Spleen (tissue), 11 donors: ENCODE measurements around the gene ARMC9. TPM values are rescaled to one million over a fixed set of nuclear protein-coding genes. Genes with fewer than 3 reads are reported as not detected.

Experiments used
- DNase-seq: peaks from one replicate; pipeline ENCODE4 v3.0.0-alpha.2; 2020
- H3K27ac ChIP-seq, 8 donors: fragments of 200-600 bp; sonication (generic) in 7 of 8; 1 replicate in 4 of 8; 2 replicates in 4 of 8; pipeline versions ENCODE4 v1.5.0 to v1.8.0; 2016 to 2021; ENCODE audit warnings: inconsistent platforms in 4 of 8, mild to moderate bottlenecking in 4 of 8, moderate library complexity in 1 of 8
- H3K27me3 ChIP-seq, 7 donors: fragments of 200-600 bp; sonication (generic) in 6 of 7; replicated peaks in 1 of 7; 1 replicate in 4 of 7; 2 replicates in 3 of 7; pipeline versions ENCODE4 v1.5.0 to v1.8.0; 2016 to 2021; ENCODE audit warnings: inconsistent platforms in 3 of 7, mild to moderate bottlenecking in 1 of 7
- H3K36me3 ChIP-seq, 6 donors: fragments of 200-600 bp; sonication (generic) in 5 of 6; 1 replicate in 4 of 6; 2 replicates in 2 of 6; pipeline versions ENCODE4 v1.5.0 to v1.8.0; 2016 to 2021; ENCODE audit warnings: inconsistent platforms in 2 of 6
- H3K4me1 ChIP-seq, 6 donors: fragments of 200-600 bp; sonication (generic) in 5 of 6; 1 replicate in 3 of 6; 2 replicates in 3 of 6; pipeline versions ENCODE4 v1.5.0 to v1.8.0; 2016 to 2021; ENCODE audit warnings: inconsistent platforms in 3 of 6
- H3K4me3 ChIP-seq, 8 donors: fragments of 200-600 bp; sonication (generic) in 7 of 8; 1 replicate in 4 of 8; 2 replicates in 4 of 8; pipeline versions ENCODE4 v1.5.0 to v1.8.0; 2016 to 2021; ENCODE audit warnings: inconsistent platforms in 4 of 8, mild to moderate bottlenecking in 4 of 8, moderate library complexity in 2 of 8
- H3K9me3 ChIP-seq, 8 donors: fragments of 200-600 bp; sonication (generic) in 7 of 8; 1 replicate in 4 of 8; 2 replicates in 4 of 8; pipeline versions ENCODE4 v1.5.0 to v1.8.0; 2016 to 2021; ENCODE audit warnings: inconsistent platforms in 4 of 8
- POLR2A ChIP-seq, 3 donors: fragments of 450-650 bp; IDR thresholded peaks; one replicate each; pipeline ENCODE4 v1.5.1; 2017; ENCODE audit warnings: antibody characterized with exemption in 3 of 3, mild to moderate bottlenecking in 1 of 3
- POLR2AphosphoS5 ChIP-seq, 3 donors: sonication (generic); formaldehyde crosslinking; IDR thresholded peaks; one replicate each; pipeline ENCODE4 v1.5.1; 2017; ENCODE audit warnings: antibody characterized with exemption in 3 of 3
- WGBS, 5 donors: extraction: QIAGEN DNeasy Blood & Tissue Kit in 3 of 5; methylation state at CpG; one replicate each; pipeline versions ENCODE4 v1.1.5 to v1.1.7; 2013 to 2018; 5-methylcytosine and 5-hydroxymethylcytosine counted together
- intact Hi-C: fragments of 100-400 bp; cut with DNase I; formaldehyde crosslinking; loops from one replicate; pipeline ENCODE4 v1.15.0; 2023; ENCODE audit warnings: low total_unique reads
- polyA plus RNA-seq, 3 donors: library from polyadenylated mRNA; stranded (reverse); fragments of 200-250 nt; gene quantifications; one replicate each; pipeline ENCODE4 v1.2.1, GENCODE V29; 2013
- total RNA-seq, 7 donors: library from RNA; depleted of rRNA in 3 of 7; stranded (reverse); fragments of >200 nt in 3 of 7; fragmentation: NEBNext Ultra II Directional in 4 of 7; extraction: Animal tissue kit (Norgen Biotek cat#: 25700) in 4 of 7; gene quantifications; one replicate each; pipeline versions ENCODE4 v1.1.0 to v1.2.1, GENCODE V29; 2016 to 2021
- TF ChIP-seq, protein P1 (sequence below), 11 experiments: fragments of 200-600 bp in 7 of 11; fragments of 450-650 bp in 4 of 11; sonication (generic) in 4 of 11; IDR thresholded peaks in 8 of 11; conservative IDR thresholded peaks in 3 of 11; 1 replicate in 7 of 11; 2 replicates in 4 of 11; pipeline versions ENCODE4 v1.4.0 to v1.8.0; 2016 to 2021; ENCODE audit warnings: antibody characterized with exemption in 11 of 11, inconsistent platforms in 4 of 11, mild to moderate bottlenecking in 1 of 11
- donor health status: healthy with polysubstance abuse.
- donor health status: DM: no; HTN: no; CAD: no; lungs with moderate emphysema.
- donor health status: DM: no; HTN: no; CAD: no.
- donor health status: Bipolar disorder and iron deficiency.
- donor health status: healthy.
- donor health status: DM: no; HTN: no; CAD: no.
- donor health status: DM: yes; HTN: yes; CAD: no.

Gene ARMC9
- total and polyA plus RNA-seq, 10 donors = 0.83 to 8.9 (median 4.7) TPM

DNA sequence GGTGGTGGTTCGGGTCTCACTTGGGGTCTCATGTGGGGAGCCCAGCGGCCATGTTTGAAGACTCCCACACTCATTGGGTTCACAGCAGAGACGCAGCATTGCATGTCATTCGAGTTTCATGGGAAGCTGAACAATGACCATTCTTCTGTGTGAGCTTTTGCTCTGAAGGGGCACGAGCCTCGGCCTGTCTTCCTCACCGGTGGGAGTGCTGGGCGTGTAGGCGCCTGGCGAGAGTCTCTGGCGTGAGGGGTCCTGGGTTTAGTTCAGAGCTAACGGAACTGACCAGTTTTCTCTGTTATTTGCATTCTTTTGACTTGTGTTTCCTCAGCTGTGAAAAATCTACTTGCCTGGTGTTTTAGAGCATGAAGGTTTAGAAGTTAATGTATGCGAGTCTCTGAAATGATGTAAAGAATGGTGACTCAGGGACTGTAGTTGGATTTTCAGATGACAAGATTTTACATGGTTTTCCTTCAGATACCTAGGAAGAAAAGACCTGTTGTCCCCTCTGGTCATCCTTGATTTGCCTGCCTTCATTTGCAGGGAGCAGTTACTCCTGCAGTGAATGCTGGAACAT is 98.1 kb downstream of the ARMC9 start:
- no peak for DNase-seq
- no peaks in the 10 kb centered on the region for H3K9me3 ChIP-seq
- H3K4me1 ChIP-seq = peaks cover 5 to 46% (median 26%) of the 10 kb centered on the region in 6 donors
- H3K36me3 ChIP-seq = no peaks in the 10 kb centered on the region
- TF ChIP-seq, protein P1, sequence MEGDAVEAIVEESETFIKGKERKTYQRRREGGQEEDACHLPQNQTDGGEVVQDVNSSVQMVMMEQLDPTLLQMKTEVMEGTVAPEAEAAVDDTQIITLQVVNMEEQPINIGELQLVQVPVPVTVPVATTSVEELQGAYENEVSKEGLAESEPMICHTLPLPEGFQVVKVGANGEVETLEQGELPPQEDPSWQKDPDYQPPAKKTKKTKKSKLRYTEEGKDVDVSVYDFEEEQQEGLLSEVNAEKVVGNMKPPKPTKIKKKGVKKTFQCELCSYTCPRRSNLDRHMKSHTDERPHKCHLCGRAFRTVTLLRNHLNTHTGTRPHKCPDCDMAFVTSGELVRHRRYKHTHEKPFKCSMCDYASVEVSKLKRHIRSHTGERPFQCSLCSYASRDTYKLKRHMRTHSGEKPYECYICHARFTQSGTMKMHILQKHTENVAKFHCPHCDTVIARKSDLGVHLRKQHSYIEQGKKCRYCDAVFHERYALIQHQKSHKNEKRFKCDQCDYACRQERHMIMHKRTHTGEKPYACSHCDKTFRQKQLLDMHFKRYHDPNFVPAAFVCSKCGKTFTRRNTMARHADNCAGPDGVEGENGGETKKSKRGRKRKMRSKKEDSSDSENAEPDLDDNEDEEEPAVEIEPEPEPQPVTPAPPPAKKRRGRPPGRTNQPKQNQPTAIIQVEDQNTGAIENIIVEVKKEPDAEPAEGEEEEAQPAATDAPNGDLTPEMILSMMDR (IDR thresholded peaks at IDR 0.05 in 8 of 11, conservative IDR thresholded peaks at IDR 0.05 in 3 of 11) = no peak
- TF ChIP-seq POLR2A (IDR thresholded peaks at IDR 0.05) (no peak), POLR2AphosphoS5 (IDR thresholded peaks at IDR 0.05) (no peak)
- H3K27ac ChIP-seq = no peak overlapping the region
- intact Hi-C loops = loop anchor here (5.0 kb wide), 1 partner anchor 116 kb away; no protein-coding TSS in a partner anchor
- H3K27me3 ChIP-seq = no peaks in the 10 kb centered on the region
- no peak overlapping the region for H3K4me3 ChIP-seq
- 90 to 93% (median 90%) methylated on average over 13 of the region's 13 CpGs for WGBS, 5 donors

DNA sequence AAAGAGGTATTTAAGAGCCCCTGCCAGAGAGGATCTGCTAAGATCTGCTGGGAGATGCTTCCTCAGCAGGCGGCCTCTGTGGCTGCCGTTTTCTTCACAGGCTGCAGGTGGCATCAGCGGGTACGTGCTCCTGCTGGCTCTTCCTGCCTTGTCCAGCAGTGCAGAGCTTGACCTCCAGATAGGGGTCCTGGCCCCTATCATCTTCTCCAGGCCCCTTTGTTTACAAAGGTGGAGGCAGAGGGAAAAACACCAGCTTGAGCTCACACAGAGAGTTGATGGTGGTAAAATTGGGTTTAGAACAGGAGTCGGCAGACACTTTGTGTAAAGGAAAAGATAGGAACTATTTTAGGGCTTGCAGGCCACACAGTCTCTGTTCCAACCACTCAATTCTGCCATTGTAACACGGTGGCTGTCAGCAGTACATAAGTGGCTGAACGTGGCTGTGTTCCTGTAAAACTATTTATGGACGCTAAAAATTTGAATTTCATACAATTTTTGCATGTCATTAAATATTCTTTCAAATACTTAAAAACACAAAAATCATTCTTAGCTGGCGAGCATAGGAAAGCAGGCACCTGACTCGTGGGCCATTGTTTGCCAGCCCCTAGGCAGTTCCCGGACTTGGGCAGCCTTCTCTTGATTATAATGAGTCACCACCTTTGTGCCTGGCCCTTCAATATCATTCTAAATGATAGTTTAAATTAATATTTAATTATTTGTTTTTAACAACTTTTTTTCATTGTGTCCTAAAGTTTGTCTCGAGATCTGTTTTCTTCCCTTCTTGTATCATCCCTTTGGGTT is 98.9 kb downstream of the ARMC9 start:
- Histone ChIP-seq H3K27me3 (no peaks in the 10 kb centered on the region), H3K4me3 (no peak overlapping the region), H3K4me1 (peaks cover 5 to 47% (median 26%) of the 10 kb centered on the region in 6 donors), H3K9me3 (no peaks in the 10 kb centered on the region), H3K27ac (peak overlapping the region in 1 of 8 donors; percentile 8), H3K36me3 (no peaks in the 10 kb centered on the region)
- intact Hi-C loops = loop anchor here (5.0 kb wide), 1 partner anchor 115 kb away; no protein-coding TSS in a partner anchor
- DNase-seq = peak; percentile 86
- 43 to 57% (median 48%) methylated on average over 12 of the region's 12 CpGs for WGBS, 5 donors
- peak in 1 of 3 donors; percentile 42 for TF ChIP-seq POLR2AphosphoS5 (IDR thresholded peaks at IDR 0.05)
- TF ChIP-seq, protein P1 (IDR thresholded peaks at IDR 0.05 in 8 of 11, conservative IDR thresholded peaks at IDR 0.05 in 3 of 11) = peak; percentile 39 to 86 (median 73)
- TF ChIP-seq POLR2A (IDR thresholded peaks at IDR 0.05) = no peak

DNA sequence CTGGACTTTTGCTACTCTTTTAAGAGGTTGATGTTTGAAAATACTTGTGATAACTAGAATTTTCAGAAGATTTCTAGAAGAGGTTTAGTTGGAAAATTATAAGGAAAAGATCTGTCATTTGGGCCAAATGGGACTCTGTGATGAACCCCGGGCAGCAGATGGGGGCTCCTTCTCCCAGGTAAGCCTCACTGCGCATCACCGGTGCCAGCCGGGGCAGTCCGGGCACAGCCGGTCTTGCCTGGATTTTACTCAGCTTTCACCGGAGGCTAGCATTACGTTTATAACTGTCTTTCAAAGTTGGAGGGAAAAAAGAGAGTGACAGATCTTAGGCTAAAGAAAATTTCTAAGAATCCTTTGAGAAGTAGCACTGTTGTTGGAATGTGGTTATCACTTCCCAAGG is 99.7 kb downstream of the ARMC9 start:
- 93 to 97% (median 96%) methylated on average over 8 of the region's 8 CpGs for WGBS, 5 donors
- TF ChIP-seq POLR2AphosphoS5 (IDR thresholded peaks at IDR 0.05) (no peak), POLR2A (IDR thresholded peaks at IDR 0.05) (no peak)
- TF ChIP-seq, protein P1 (IDR thresholded peaks at IDR 0.05 in 8 of 11, conservative IDR thresholded peaks at IDR 0.05 in 3 of 11) = no peak
- Histone ChIP-seq H3K4me1 (peaks cover 5 to 47% (median 26%) of the 10 kb centered on the region in 6 donors), H3K27ac (no peak overlapping the region), H3K27me3 (no peaks in the 10 kb centered on the region), H3K4me3 (no peak overlapping the region), H3K36me3 (no peaks in the 10 kb centered on the region), H3K9me3 (no peaks in the 10 kb centered on the region)
- intact Hi-C loops = loop anchor here (5.0 kb wide), 1 partner anchor 114 kb away; no protein-coding TSS in a partner anchor
- DNase-seq = no peak

DNA sequence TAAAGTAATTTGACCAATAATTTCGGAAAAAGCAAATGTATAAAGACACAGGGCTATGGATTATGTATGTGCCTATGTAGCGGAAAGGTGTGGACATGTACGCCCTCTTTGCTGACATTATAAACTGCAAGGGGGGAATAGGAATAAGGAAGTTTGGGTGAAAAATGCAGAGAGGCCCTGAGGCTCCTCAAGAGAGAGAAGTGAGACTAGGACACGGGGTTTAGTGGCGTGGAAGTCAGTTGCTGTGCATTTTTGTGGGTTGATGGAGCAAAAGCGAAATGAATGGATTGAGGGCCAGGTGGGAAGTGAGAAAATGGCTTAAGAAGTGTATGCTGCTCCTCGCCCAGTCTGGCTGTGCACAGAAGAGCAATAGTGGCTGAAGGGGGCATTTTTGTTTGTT is 100.8 kb downstream of the ARMC9 start:
- Histone ChIP-seq H3K27me3 (no peaks in the 10 kb centered on the region), H3K4me1 (peaks cover 5 to 47% (median 26%) of the 10 kb centered on the region in 6 donors), H3K9me3 (no peaks in the 10 kb centered on the region), H3K36me3 (no peaks in the 10 kb centered on the region), H3K27ac (peak overlapping the region in 2 of 8 donors; percentile 21 to 59), H3K4me3 (no peak overlapping the region)
- 52 to 68% (median 60%) methylated on average over 7 of the region's 7 CpGs for WGBS, 5 donors
- DNase-seq = no peak
- TF ChIP-seq, protein P1 (IDR thresholded peaks at IDR 0.05 in 8 of 11, conservative IDR thresholded peaks at IDR 0.05 in 3 of 11) = no peak
- TF ChIP-seq POLR2A (IDR thresholded peaks at IDR 0.05) = no peak
- TF ChIP-seq POLR2AphosphoS5 (IDR thresholded peaks at IDR 0.05) = no peak
- intact Hi-C loops = loop anchor here (5.0 kb wide), 1 partner anchor 113 kb away; no protein-coding TSS in a partner anchor
